GM10266 (cell line): Measurements from ENCODE around the gene TRIM24.
"Not testable (repeated sequence)": the region's sequence is repeated elsewhere in the genome, so short reads cannot be mapped to it uniquely, and the experiment has no call there.

Source experiments
- DNase-seq: peaks from one replicate; pipeline ENCODE4 v3.0.0; 2012; ENCODE audit errors: extremely low spot score
- TF ChIP-seq, protein P1 (sequence below): IDR thresholded peaks from 2 replicates; pipeline ENCODE4 v1.5.1; 2012; ENCODE audit warnings: mild to moderate bottlenecking, low read depth; ENCODE audit not compliant: control insufficient read depth, insufficient read depth; ENCODE audit errors: missing control alignments

TRIM24 gene

DNA sequence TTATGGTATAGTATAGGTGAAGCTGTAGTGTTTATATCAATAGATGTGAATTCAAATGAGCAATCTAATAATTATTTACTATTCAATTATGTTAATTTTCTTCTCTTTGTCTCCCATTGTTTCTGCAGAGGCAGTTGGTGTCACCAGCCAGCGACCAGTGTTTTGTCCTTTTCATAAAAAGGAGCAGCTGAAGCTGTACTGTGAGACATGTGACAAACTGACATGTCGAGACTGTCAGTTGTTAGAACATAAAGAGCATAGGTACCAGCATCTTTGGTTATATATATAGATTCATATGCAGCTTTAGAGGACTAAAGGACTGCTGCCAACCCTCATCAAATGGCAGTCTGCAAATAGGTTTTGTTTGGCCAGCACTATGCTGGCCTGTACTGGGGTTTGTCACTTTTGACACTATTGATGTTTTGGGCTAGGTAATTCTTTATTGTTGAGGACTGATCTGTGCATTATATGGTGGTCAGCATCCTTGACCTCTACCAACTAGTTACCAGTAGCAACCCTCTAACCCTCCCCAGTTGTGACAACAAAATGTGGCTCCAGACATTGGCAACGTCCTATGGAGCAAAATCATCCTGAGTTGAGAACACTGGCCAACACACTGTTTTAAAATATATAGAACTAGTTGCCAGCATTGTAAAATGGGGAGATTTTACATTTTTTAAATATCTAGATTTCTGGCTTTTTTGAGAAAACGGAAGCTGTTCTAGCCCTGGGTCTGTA is 59.2 kb downstream of the TRIM24 start:
- no peak for DNase-seq
- TF ChIP-seq, protein P1, sequence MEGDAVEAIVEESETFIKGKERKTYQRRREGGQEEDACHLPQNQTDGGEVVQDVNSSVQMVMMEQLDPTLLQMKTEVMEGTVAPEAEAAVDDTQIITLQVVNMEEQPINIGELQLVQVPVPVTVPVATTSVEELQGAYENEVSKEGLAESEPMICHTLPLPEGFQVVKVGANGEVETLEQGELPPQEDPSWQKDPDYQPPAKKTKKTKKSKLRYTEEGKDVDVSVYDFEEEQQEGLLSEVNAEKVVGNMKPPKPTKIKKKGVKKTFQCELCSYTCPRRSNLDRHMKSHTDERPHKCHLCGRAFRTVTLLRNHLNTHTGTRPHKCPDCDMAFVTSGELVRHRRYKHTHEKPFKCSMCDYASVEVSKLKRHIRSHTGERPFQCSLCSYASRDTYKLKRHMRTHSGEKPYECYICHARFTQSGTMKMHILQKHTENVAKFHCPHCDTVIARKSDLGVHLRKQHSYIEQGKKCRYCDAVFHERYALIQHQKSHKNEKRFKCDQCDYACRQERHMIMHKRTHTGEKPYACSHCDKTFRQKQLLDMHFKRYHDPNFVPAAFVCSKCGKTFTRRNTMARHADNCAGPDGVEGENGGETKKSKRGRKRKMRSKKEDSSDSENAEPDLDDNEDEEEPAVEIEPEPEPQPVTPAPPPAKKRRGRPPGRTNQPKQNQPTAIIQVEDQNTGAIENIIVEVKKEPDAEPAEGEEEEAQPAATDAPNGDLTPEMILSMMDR: no peak

- DNase-seq: no peak
- TF ChIP-seq, protein P1: no peak
Observed at GRCh38 chr7:138520742-138521141, 60.7 kb downstream of the TRIM24 start.

- DNase-seq: no peak
- TF ChIP-seq, protein P1: no peak
Observed at GRCh38 chr7:138521837-138522461, 61.9 kb downstream of the TRIM24 start.

DNA sequence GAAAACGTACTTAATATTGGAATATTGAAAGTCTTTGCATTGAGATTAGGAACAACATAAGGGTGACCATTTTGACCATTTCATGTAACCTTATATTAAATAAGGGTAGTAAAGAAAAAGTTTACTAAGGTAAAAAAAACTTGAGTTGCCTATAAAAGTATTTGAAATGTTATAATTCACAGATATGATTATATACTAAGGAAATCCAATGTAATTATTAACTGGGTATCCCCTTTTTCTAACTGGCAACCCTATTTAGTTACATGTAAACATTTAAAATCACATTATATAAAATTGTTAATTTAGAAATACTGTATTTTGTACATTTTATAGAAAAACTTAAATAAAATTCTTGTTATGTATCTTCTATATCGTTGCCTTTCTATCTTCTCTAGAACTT is 64.2 kb downstream of the TRIM24 start:
- TF ChIP-seq, protein P1: no peak
- DNase-seq: no peak

DNA sequence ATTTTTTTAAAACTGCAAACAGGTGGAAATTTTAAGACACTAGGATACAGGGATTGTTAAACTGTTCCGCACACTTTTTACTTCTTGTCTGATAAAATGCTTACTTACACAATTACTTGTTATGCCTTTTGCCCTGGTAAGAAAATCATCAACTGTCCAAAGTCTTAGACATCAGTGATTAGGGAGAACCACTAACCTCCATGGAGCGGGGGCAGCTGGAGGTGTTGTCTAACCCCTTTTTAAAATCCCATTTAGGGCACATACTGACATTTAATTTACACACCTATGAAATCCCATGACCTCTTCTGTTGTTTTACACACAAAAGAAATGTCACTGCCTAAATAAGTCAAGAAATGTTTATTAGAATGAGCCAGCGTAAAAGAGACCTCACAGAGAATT is 65.7 kb downstream of the TRIM24 start:
- TF ChIP-seq, protein P1: no peak
- no peak for DNase-seq

DNA sequence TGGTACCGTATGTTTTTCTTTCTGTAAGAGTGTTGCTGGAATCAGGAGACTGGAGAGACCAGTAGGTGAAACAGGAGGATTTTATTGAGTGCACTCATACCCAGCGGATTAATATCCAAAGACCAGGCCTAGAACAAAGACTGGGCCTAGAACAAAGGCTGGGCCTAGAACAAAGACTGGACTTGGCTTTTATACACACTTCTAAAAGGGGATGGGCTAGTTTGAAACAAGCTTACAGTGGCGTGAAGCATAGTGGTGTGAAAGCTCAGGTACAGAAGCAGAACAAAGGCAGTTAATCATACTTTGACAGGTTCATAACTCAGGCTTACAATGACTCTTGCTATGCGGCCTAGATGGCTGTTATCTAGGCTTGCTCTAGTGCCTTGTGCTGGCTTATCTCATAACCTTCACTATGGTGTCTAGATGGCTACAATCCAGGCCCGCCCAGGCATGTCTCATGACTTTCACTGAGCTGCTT is 67.7 kb downstream of the TRIM24 start:
- TF ChIP-seq, protein P1: no peak
- DNase-seq: no peak

DNA sequence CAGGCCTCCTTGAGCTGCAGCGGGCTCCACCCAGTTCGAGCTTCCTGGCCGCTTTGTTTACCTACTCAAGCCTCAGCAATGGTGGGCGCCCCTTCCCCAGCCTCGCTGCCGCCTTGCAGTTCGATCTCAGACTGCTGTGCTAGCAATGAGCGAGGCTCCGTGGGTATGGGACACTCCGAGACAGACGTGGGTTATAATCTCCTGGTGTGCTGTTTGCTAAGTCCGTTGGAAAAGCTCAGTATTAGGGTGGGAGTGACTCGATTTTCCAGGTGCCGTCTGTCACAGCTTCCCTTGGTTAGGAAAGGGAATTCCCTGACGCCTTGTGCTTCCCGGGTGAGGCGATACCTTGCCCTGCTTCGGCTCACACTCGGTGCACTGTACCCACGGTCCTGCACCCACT is 76.8 kb downstream of the TRIM24 start:
- not testable (repeated sequence) for DNase-seq
